Activated T-cell treated with anti-CD3 and anti-CD28 coated beads, Interleukin-2, amount 50 U/mL, for 24 hours (primary cell): ENCODE data around the gene ARMC2.
"Not testable (repeated sequence)": the region's sequence is repeated elsewhere in the genome, so short reads cannot be mapped to it uniquely, and the experiment has no call there.

Experiments
- DNase-seq: peaks from one replicate; pipeline ENCODE4 v3.0.0-alpha.2; 2020
- H3K27ac Mint-ChIP-seq: 2 replicates; pipeline ENCODE4 v1.8.0; 2020; ENCODE audit warnings: mild to moderate bottlenecking, mixed read lengths
- H3K27me3 Mint-ChIP-seq: 2 replicates; pipeline ENCODE4 v1.8.0; 2020; ENCODE audit warnings: mixed read lengths
- H3K36me3 Mint-ChIP-seq: 2 replicates; pipeline ENCODE4 v1.8.0; 2020; ENCODE audit warnings: low read depth, mixed read lengths
- H3K4me1 Mint-ChIP-seq: 2 replicates; pipeline ENCODE4 v1.8.0; 2020; ENCODE audit warnings: low read depth, mixed read lengths
- H3K4me3 Mint-ChIP-seq: 2 replicates; pipeline ENCODE4 v1.8.0; 2020; ENCODE audit warnings: mild to moderate bottlenecking, moderate library complexity, mixed read lengths
- H3K9me3 Mint-ChIP-seq: 2 replicates; pipeline ENCODE4 v1.8.0; 2020; ENCODE audit warnings: mixed read lengths

The ARMC2 gene

DNA sequence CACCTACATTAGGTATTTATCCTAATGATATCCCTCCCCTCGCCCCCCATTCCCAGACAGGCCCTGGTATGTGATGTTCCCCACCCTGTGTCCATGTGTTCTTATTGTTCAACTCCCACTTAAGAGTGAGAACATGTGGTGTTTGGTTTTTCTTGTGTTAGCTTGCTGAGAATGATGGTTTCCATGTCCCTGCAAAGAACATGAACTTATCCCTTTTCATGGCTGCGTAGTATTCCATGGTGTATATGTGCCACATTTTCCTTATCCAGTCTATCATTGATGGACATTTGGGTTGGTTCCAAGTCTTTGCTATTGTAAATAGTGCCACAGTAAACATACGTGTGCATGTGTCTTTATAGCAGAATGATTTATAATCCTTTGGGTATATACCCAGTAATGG, 35.0 kb upstream of the ARMC2 start:
- peaks cover 14% of the 10 kb centered on the region for H3K9me3 Mint-ChIP-seq
- H3K4me3 Mint-ChIP-seq, H3K36me3 Mint-ChIP-seq, DNase-seq, H3K27me3 Mint-ChIP-seq, H3K4me1 Mint-ChIP-seq, H3K27ac Mint-ChIP-seq: not testable (repeated sequence)

- H3K4me1 Mint-ChIP-seq, DNase-seq, H3K27me3 Mint-ChIP-seq, H3K4me3 Mint-ChIP-seq, H3K27ac Mint-ChIP-seq, H3K36me3 Mint-ChIP-seq: not testable (repeated sequence)
- peaks cover 16% of the 10 kb centered on the region for H3K9me3 Mint-ChIP-seq
These were observed 30.9 kb upstream of the ARMC2 start for GRCh38 chr6:108817276-108817675.

DNA sequence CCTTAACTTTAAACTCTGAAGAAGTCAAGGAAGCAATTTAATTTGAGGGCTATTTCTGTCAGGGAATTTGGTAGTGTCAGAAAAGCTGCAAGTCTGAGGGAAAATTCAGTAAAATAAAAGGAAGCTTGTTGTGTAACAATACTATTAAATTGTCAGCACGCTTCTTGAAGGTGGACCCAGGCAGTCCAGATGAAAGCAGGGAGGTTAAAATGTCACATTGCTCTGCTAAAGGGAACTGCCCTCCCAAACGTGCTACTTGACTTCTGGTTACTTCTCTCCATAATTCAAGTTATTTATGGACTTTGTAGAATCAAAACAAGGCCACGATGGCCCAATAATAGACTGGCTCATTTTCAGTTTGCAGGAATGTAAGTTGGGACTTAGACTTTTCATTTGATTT, 28.2 kb upstream of the ARMC2 start:
- no peak overlapping the region for H3K27ac Mint-ChIP-seq
- peaks cover 3% of the 10 kb centered on the region for H3K27me3 Mint-ChIP-seq
- H3K4me3 Mint-ChIP-seq = no peak overlapping the region
- DNase-seq = no peak
- H3K36me3 Mint-ChIP-seq = no peaks in the 10 kb centered on the region
- H3K4me1 Mint-ChIP-seq = no peaks in the 10 kb centered on the region
- H3K9me3 Mint-ChIP-seq = peaks cover 19% of the 10 kb centered on the region

DNA sequence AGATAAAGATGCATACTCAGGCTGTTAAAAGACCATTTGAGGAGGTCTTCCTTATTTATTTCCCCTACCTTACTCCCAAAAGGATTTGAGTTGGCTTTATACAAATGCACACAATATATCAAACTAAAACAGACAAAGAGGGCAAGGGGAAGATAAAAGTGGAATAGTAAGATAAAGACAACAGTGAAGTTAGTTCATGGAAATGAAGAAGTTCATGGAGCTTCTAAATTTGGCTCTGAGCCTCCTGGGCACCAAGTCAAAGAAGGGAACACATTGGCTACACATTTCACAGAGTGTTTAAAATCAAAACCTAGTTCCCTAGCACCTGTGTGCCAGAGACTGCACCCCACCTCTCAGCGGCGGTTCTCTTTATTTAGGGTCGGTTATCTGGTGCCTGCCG, 25.8 kb upstream of the ARMC2 start:
- Mint-ChIP-seq H3K27me3 (no peaks in the 10 kb centered on the region), H3K4me3 (no peak overlapping the region), H3K9me3 (peaks cover 26% of the 10 kb centered on the region), H3K36me3 (no peaks in the 10 kb centered on the region), H3K4me1 (no peaks in the 10 kb centered on the region), H3K27ac (no peak overlapping the region)
- DNase-seq = no peak

GRCh38 chr6:108825326-108825725, 22.9 kb upstream of the ARMC2 start:
- peaks cover 20% of the 10 kb centered on the region for H3K9me3 Mint-ChIP-seq
- no peak for DNase-seq
- H3K4me1 Mint-ChIP-seq = no peaks in the 10 kb centered on the region
- no peaks in the 10 kb centered on the region for H3K36me3 Mint-ChIP-seq
- no peaks in the 10 kb centered on the region for H3K27me3 Mint-ChIP-seq
- H3K4me3 Mint-ChIP-seq = no peak overlapping the region
- H3K27ac Mint-ChIP-seq = no peak overlapping the region

DNA sequence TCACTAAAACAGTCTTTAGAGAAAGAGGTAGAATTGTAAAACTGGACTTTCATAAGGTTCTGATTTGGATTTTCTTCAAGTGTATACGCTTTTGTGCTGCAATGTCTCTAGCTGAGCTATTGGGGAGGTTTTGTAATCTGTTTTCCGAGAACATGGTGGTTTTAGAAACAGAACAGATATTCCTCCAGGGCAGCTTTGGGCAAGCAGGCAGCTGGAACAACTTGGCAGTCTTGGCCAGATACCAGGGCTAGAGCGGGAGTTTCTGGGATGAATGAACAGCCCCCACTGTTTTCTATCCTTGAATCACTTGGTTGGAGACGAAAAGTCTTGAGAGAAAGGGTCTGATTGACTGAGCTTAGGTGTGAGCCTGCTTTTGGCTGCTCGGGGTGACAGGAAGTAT, 17.1 kb upstream of the ARMC2 start:
- DNase-seq = no peak
- peaks cover 10% of the 10 kb centered on the region for H3K9me3 Mint-ChIP-seq
- no peak overlapping the region for H3K4me3 Mint-ChIP-seq
- no peaks in the 10 kb centered on the region for H3K36me3 Mint-ChIP-seq
- H3K27me3 Mint-ChIP-seq = no peaks in the 10 kb centered on the region
- H3K27ac Mint-ChIP-seq = no peak overlapping the region
- peaks cover 5% of the 10 kb centered on the region for H3K4me1 Mint-ChIP-seq

DNA sequence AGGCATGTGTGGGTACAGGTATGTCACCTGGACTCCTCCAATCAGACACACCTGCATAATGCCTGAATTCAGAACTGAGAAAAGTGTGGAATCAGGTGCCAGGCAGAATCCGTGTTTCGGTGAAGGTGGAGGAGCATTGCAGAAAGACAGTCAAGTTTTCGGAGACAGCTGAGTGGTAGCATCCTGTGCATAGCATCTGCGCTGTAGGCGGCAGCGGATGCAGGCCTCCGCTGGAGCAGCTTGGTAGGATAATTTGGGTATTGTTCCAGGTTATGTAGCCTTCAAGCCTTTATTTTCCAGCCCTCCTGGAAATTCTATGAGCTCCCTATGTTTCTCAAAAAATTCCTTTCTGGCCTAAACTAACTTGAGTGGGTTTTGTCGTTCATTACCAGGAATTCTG, 15.5 kb upstream of the ARMC2 start:
- no peak for DNase-seq
- Mint-ChIP-seq H3K9me3 (no peaks in the 10 kb centered on the region), H3K4me3 (no peak overlapping the region), H3K27me3 (no peaks in the 10 kb centered on the region), H3K27ac (no peak overlapping the region), H3K4me1 (peaks cover 13% of the 10 kb centered on the region), H3K36me3 (no peaks in the 10 kb centered on the region)

GRCh38 chr6:108835218-108835850, 12.9 kb upstream of the ARMC2 start:
- Mint-ChIP-seq H3K9me3 (no peaks in the 10 kb centered on the region), H3K4me1 (peaks cover 20% of the 10 kb centered on the region), H3K36me3 (no peaks in the 10 kb centered on the region), H3K27ac (peak overlapping the region; percentile 70), H3K27me3 (no peaks in the 10 kb centered on the region), H3K4me3 (no peak overlapping the region)
- DNase-seq = peak; percentile 89

DNA sequence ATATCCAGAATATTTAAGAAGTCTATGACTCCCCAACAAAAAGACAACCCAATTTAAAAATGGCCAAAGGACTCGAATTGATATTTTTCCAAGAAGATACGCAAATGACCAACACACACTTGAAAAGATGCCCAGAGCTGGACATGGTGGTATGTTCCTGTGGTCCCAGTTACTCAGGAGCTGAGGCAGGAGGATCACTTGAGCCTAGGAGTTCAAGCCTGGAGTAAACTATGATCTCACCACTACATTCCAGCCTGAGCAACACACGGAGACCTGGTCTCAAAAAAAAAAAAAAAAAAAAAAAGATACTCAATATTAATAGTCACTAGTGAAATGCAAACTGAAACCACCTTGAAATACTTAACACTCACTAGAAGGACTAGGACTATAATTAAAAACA, 12.2 kb upstream of the ARMC2 start:
- Mint-ChIP-seq H3K27ac (no peak overlapping the region), H3K27me3 (no peaks in the 10 kb centered on the region), H3K4me1 (peaks cover 20% of the 10 kb centered on the region), H3K36me3 (no peaks in the 10 kb centered on the region), H3K9me3 (no peaks in the 10 kb centered on the region), H3K4me3 (no peak overlapping the region)
- DNase-seq = no peak

- no peak overlapping the region for H3K4me3 Mint-ChIP-seq
- H3K4me1 Mint-ChIP-seq = peaks cover 20% of the 10 kb centered on the region
- H3K27ac Mint-ChIP-seq = no peak overlapping the region
- H3K36me3 Mint-ChIP-seq = no peaks in the 10 kb centered on the region
- H3K9me3 Mint-ChIP-seq = no peaks in the 10 kb centered on the region
- H3K27me3 Mint-ChIP-seq = no peaks in the 10 kb centered on the region
- DNase-seq = no peak
These were observed 10.8 kb upstream of the ARMC2 start for GRCh38 chr6:108837236-108837971.

- Mint-ChIP-seq H3K27ac (no peak overlapping the region), H3K27me3 (peaks cover 2% of the 10 kb centered on the region), H3K9me3 (no peaks in the 10 kb centered on the region), H3K4me1 (peaks cover 20% of the 10 kb centered on the region), H3K4me3 (no peak overlapping the region), H3K36me3 (no peaks in the 10 kb centered on the region)
- DNase-seq = no peak
These were observed 10.0 kb upstream of the ARMC2 start for GRCh38 chr6:108838101-108838717.

- Mint-ChIP-seq H3K27me3 (peaks cover 3% of the 10 kb centered on the region), H3K27ac (no peak overlapping the region), H3K4me3 (no peak overlapping the region), H3K36me3 (no peaks in the 10 kb centered on the region), H3K9me3 (no peaks in the 10 kb centered on the region), H3K4me1 (peaks cover 20% of the 10 kb centered on the region)
- DNase-seq = no peak
These were observed 9.1 kb upstream of the ARMC2 start for GRCh38 chr6:108839083-108839642.

DNA sequence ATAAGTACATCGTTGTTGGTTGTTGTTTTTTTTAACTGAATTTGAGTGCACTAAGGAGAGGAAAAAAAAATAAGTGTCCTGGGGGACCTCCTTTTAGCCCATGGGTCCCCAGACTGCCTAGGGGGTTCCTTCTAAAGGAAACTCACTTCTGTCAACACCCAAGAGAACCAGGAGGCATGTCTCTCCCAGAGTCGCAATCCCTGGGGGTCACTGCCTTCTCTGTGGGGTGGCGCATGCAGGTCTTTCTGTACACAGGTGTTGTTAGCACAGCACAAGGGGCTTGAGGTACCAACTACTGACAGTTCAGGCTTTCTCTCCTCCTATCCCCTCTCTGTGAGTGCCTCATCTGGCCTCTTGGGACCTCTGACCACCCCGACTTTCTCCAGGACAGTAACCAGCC, 7.3 kb upstream of the ARMC2 start:
- Mint-ChIP-seq H3K4me3 (no peak overlapping the region), H3K4me1 (peaks cover 15% of the 10 kb centered on the region), H3K36me3 (no peaks in the 10 kb centered on the region), H3K27ac (no peak overlapping the region), H3K9me3 (no peaks in the 10 kb centered on the region), H3K27me3 (peaks cover 3% of the 10 kb centered on the region)
- DNase-seq = no peak

DNA sequence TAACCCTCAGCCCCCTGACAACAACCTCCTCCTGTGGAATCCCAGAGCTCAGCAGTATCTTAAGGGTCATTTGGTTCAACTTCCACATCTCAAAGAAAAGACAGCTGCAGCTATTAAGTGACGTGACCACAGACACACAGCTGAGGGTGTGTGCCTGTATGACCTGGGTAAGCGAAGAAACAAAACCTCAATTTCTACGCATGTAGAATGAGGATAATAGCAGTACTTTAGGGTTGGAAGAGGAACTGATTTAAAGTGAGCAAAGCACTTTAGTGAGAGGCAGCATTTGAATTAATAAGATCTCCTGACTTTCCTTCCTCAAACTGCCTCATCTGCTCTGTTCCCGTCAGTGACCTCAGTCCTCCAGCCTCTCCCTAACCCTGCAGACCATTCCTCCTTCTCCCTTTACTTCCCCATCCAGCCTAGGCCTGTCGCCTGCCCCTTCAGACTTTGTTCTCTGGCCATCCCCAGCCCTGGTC, 6.8 kb upstream of the ARMC2 start:
- no peaks in the 10 kb centered on the region for H3K9me3 Mint-ChIP-seq
- H3K27me3 Mint-ChIP-seq = peaks cover 3% of the 10 kb centered on the region
- no peak overlapping the region for H3K27ac Mint-ChIP-seq
- no peaks in the 10 kb centered on the region for H3K36me3 Mint-ChIP-seq
- H3K4me3 Mint-ChIP-seq = no peak overlapping the region
- no peak for DNase-seq
- peaks cover 17% of the 10 kb centered on the region for H3K4me1 Mint-ChIP-seq

DNA sequence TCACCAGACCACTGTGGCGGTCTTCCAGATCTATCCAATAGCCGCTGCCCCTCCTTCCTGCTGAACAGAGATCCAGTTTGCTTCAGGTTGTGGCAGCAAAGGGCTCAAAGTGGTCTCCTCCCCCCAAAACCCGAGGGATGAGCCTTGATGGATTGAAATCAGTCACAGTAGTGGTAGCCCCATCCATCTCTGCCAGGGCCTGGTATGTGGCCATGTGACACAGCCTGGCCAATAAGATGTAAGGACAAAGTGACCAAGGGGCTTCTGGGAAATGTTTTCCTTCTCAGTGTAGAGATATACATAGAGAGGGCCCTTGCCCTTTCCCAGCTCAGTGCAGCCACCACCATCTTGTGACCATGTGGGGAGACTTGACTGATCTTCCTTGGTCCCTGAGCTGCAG, 4.1 kb upstream of the ARMC2 start:
- H3K27me3 Mint-ChIP-seq = peaks cover 3% of the 10 kb centered on the region
- H3K36me3 Mint-ChIP-seq = peaks cover 3% of the 10 kb centered on the region
- H3K4me3 Mint-ChIP-seq = no peak overlapping the region
- peaks cover 22% of the 10 kb centered on the region for H3K4me1 Mint-ChIP-seq
- no peaks in the 10 kb centered on the region for H3K9me3 Mint-ChIP-seq
- H3K27ac Mint-ChIP-seq = no peak overlapping the region
- DNase-seq = no peak
